HCT116 (cell line): Measurements from ENCODE around the gene PNKP. TPM values are rescaled to one million over a fixed set of nuclear protein-coding genes. Genes with fewer than 3 reads are reported as not detected.

Experiments
- ATAC-seq: fragments of 200-7000 bp; cut with Tn5 transposase; 2 replicates; pipeline ENCODE4 v1.9.1; 2020; ENCODE audit warnings: mild to moderate bottlenecking, moderate library complexity
- BruUV-seq: library from RNA; stranded (reverse); fragments of 400-500 nt; replicated peaks from 2 replicates; lab custom pipeline; 2021; lab: Mats Ljungman, UMichigan
- CTCF ChIA-PET: fragments of 300-600 bp; sonication (Branson Sonifier 250); formaldehyde crosslinking; loops from one replicate; lab custom pipeline; 2021; ENCODE audit warnings: antibody characterized with exemption; lab: Charles Lee
- POLR2A ChIA-PET: fragments of 300-600, 350-600 bp; sonication (Branson Sonifier 250); formaldehyde crosslinking; loops from one replicate; lab custom pipeline; 2021; ENCODE audit warnings: antibody characterized with exemption; lab: Charles Lee
- RAD21 ChIA-PET, 2 experiments: fragments of 300-600 bp; sonication (Branson Sonifier 250); formaldehyde crosslinking; loops; one replicate each; lab custom pipeline; 2023; ENCODE audit warnings: low total read pairs in 2 of 2; ENCODE audit not compliant: uncharacterized antibody in 2 of 2, unreplicated experiment in 2 of 2, low non-redundant PET in 1 of 2; lab: Charles Lee
- DNase-seq: peaks from one replicate; pipeline ENCODE4 v3.0.0-alpha.2; 2010; ENCODE audit warnings: low read depth, low spot score
- H2AFZ ChIP-seq: fragments of 200-600 bp; shearing (Covaris generic), sonication (generic); 2 replicates; pipeline ENCODE4 v1.6.1; 2017; ENCODE audit warnings: low read depth, mixed run types, mixed read lengths, antibody characterized with exemption, low read length; ENCODE audit not compliant: poor library complexity, severe bottlenecking
- H3K27ac ChIP-seq: 2 replicates; pipeline ENCODE4 v1.5.1; 2012; ENCODE audit warnings: low read depth, low read length
- H3K27me3 ChIP-seq: fragments of 200-600 bp; sonication (generic); 2 replicates; pipeline ENCODE4 v1.6.1; 2016; ENCODE audit warnings: mixed run types, low read length, mixed read lengths; ENCODE audit not compliant: insufficient read depth
- H3K36me3 ChIP-seq, 2 experiments: fragments of 200-500 bp in 1 of 2; fragments of 200-600 bp in 1 of 2; sonication (Bioruptor generic) in 1 of 2; sonication (generic) in 1 of 2; 2 replicates each; pipeline versions ENCODE4 v1.5.1 to v1.6.1; 2014 to 2016; ENCODE audit warnings: low read length in 2 of 2, inconsistent platforms in 1 of 2, mixed read lengths in 1 of 2, mixed run types in 1 of 2; ENCODE audit not compliant: insufficient read depth in 2 of 2, control insufficient read depth in 1 of 2
- H3K4me1 ChIP-seq, 2 experiments: fragments of 200-600 bp in 1 of 2; sonication (generic) in 1 of 2; 2 replicates each; pipeline versions ENCODE4 v1.5.1 to v1.6.1; 2012 to 2017; ENCODE audit warnings: low read length in 2 of 2, inconsistent platforms in 1 of 2, mild to moderate bottlenecking in 1 of 2, mixed read lengths in 1 of 2, mixed run types in 1 of 2, moderate library complexity in 1 of 2; ENCODE audit not compliant: insufficient read depth in 2 of 2, control insufficient read depth in 1 of 2
- H3K4me2 ChIP-seq: fragments of 200-600 bp; sonication (generic); 2 replicates; pipeline ENCODE4 v1.6.1; 2017; ENCODE audit warnings: mixed run types, low read length, mixed read lengths
- H3K4me3 ChIP-seq, 2 experiments: fragments of 200-600 bp in 1 of 2; sonication (generic) in 1 of 2; replicated peaks in 1 of 2; 2 replicates each; pipeline ENCODE4 v1.5.1; 2011 to 2016; ENCODE audit warnings: low read length in 2 of 2, control low read depth in 1 of 2, low read depth in 1 of 2, mild to moderate bottlenecking in 1 of 2, mixed read lengths in 1 of 2, mixed run types in 1 of 2
- H3K79me2 ChIP-seq: fragments of 200-600 bp; sonication (generic); 2 replicates; pipeline ENCODE4 v1.6.1; 2017; ENCODE audit warnings: mild to moderate bottlenecking, mixed run types, low read length, moderate library complexity, mixed read lengths; ENCODE audit not compliant: insufficient read depth
- H3K9ac ChIP-seq: fragments of 200-600 bp; sonication (generic); 2 replicates; pipeline ENCODE4 v1.6.1; 2016; ENCODE audit warnings: low read length, mixed read lengths
- H3K9me2 ChIP-seq: fragments of 200-600 bp; sonication (generic), shearing (Covaris generic); 2 replicates; pipeline ENCODE4 v1.6.1; 2017; ENCODE audit warnings: mixed run types, mild to moderate bottlenecking, moderate library complexity; ENCODE audit not compliant: insufficient read depth
- H3K9me3 ChIP-seq, 2 experiments: fragments of 200-500 bp in 1 of 2; fragments of 200-600 bp in 1 of 2; sonication (Bioruptor generic) in 1 of 2; sonication (generic) in 1 of 2; 2 replicates each; pipeline ENCODE4 v1.6.1; 2014 to 2017; ENCODE audit warnings: low read length in 2 of 2, mixed read lengths in 2 of 2, inconsistent platforms in 1 of 2, low read depth in 1 of 2, mild to moderate bottlenecking in 1 of 2, mixed run types in 1 of 2, moderate library complexity in 1 of 2; ENCODE audit not compliant: control insufficient read depth in 1 of 2, insufficient read depth in 1 of 2
- H4K20me1 ChIP-seq: fragments of 200-600 bp; sonication (generic), shearing (Covaris generic); 2 replicates; pipeline ENCODE4 v1.6.1; 2017; ENCODE audit warnings: mixed run types, mild to moderate bottlenecking, moderate library complexity; ENCODE audit not compliant: insufficient read depth
- ATF3 ChIP-seq: IDR thresholded peaks from 2 replicates; pipeline ENCODE4 v1.6.1; 2012
- EZH2 ChIP-seq: fragments of 200-600 bp; sonication (generic); IDR thresholded peaks from 2 replicates; pipeline ENCODE4 v1.6.1; 2017; ENCODE audit warnings: antibody characterized with exemption, mixed run types
- FOSL1 ChIP-seq: IDR thresholded peaks from 2 replicates; pipeline ENCODE4 v1.6.1; 2012; ENCODE audit warnings: low read depth
- JUND ChIP-seq: IDR thresholded peaks from 2 replicates; pipeline ENCODE4 v1.6.1; 2012
- MAX ChIP-seq: IDR thresholded peaks from 2 replicates; pipeline ENCODE4 v1.6.1; 2012
- POLR2A ChIP-seq: IDR thresholded peaks from 2 replicates; pipeline ENCODE4 v1.7.0; 2011; ENCODE audit warnings: borderline replicate concordance; ENCODE audit not compliant: insufficient read depth, insufficient read length; ENCODE audit errors: extremely low read depth
- POLR2AphosphoS5 ChIP-seq: IDR thresholded peaks from 2 replicates; pipeline ENCODE4 v1.6.1; 2011; ENCODE audit warnings: mild to moderate bottlenecking, low read depth, low read length, moderate library complexity
- RAD21 ChIP-seq: IDR thresholded peaks from 2 replicates; pipeline ENCODE4 v1.6.1; 2012; ENCODE audit warnings: low read depth, mild to moderate bottlenecking
- SIN3A ChIP-seq: IDR thresholded peaks from 2 replicates; pipeline ENCODE4 v1.6.1; 2012; ENCODE audit warnings: low read depth
- SP1 ChIP-seq: IDR thresholded peaks from 2 replicates; pipeline ENCODE4 v1.6.1; 2012; ENCODE audit warnings: low read depth
- SRF ChIP-seq: IDR thresholded peaks from 2 replicates; pipeline ENCODE4 v1.6.1; 2012; ENCODE audit warnings: low read depth
- YY1 ChIP-seq: IDR thresholded peaks from 2 replicates; pipeline ENCODE4 v1.6.1; 2011; ENCODE audit warnings: low read length, low read depth, moderate library complexity, mild to moderate bottlenecking; ENCODE audit not compliant: insufficient replicate concordance; ENCODE audit errors: extremely low read depth
- ZBTB33 ChIP-seq: IDR thresholded peaks from 2 replicates; pipeline ENCODE4 v1.6.1; 2011; ENCODE audit warnings: mild to moderate bottlenecking, low read length, moderate library complexity; ENCODE audit not compliant: insufficient replicate concordance; ENCODE audit errors: extremely low read depth
- ZFX ChIP-seq: fragments of 450-650 bp; IDR thresholded peaks from 2 replicates; pipeline ENCODE4 v1.6.1; 2017
- ZNF274 ChIP-seq: fragments of 200-500 bp; sonication (Bioruptor generic); IDR thresholded peaks from 2 replicates; pipeline ENCODE4 v1.6.1; 2014; ENCODE audit warnings: mild to moderate bottlenecking, low read depth, low read length, inconsistent platforms
- intact Hi-C: fragments of 100-400 bp; cut with micrococcal nuclease; formaldehyde crosslinking; loops from 2 replicates; pipeline ENCODE4 v1.10.0; 2022
- total RNA-seq: library from RNA; stranded (reverse); gene quantifications from one replicate; pipeline ENCODE4 v1.2.1, GENCODE V29; 2021; ENCODE audit not compliant: unreplicated experiment

PNKP gene
- total RNA-seq, 1 experiment from 2014 or later, result 129 TPM

GRCh38 chr19:49876422-49877019 is 9.1 kb upstream of the PNKP start:
- BruUV-seq, result no TSS peak
- intact Hi-C loops, result loop anchor here (1.0 kb wide), 1 partner anchor 7 kb away; no protein-coding TSS in a partner anchor
- CTCF ChIA-PET, result no interaction called here

More at GRCh38 chr19:49876422-49877019, 9.1 kb upstream of the PNKP start:
- ATAC-seq (peak; percentile 61), DNase-seq (peak; percentile 98)
- ChIA-PET POLR2A (interaction anchor here (0.8 to 2.1 kb wide), 10 partner anchors 7 to 200 kb away, joined by 3 to 6 read pairs (median 4); partner anchors contain the start of gene NUP62), RAD21 (no interaction called here)
- H3K9me3 ChIP-seq, result no peaks in the 10 kb centered on the region
- H3K9ac ChIP-seq, result peak overlapping the region; percentile 93
- H3K27ac ChIP-seq, result peak overlapping the region; percentile 98
- no peaks in the 10 kb centered on the region for H3K9me2 ChIP-seq
- H3K4me3 ChIP-seq, result peak overlapping the region; percentile 79 to 89
- H3K4me2 ChIP-seq, result peak overlapping the region; percentile 99
- no peaks in the 10 kb centered on the region for H4K20me1 ChIP-seq
- H3K36me3 ChIP-seq, result peaks cover 0 to 6% of the 10 kb centered on the region in 2 experiments; a peak in 1 of 4 replicates
- H3K79me2 ChIP-seq, result peaks cover 35% of the 10 kb centered on the region
- no peaks in the 10 kb centered on the region for H3K27me3 ChIP-seq
- H2AFZ ChIP-seq, result peak overlapping the region; percentile 76
- TF ChIP-seq ZFX (no peak), SP1 (no peak), YY1 (peak; percentile 100), ATF3 (no peak), ZBTB33 (peak; percentile 15), JUND (no peak), EZH2 (no peak), POLR2AphosphoS5 (peak; percentile 58), SRF (no peak), ZNF274 (no peak), FOSL1 (no peak), MAX (no peak), POLR2A (peak; percentile 19), SIN3A (no peak), RAD21 (no peak)
- TF ChIP-seq, all 23 proteins: peak for 4
- H3K4me1 ChIP-seq, result peaks cover 11 to 28% of the 10 kb centered on the region in 2 experiments
